Measurements from ENCODE around the gene PTGR3. TPM values are rescaled to one million over a fixed set of nuclear protein-coding genes. Genes with fewer than 3 reads are reported as not detected.
A peak's percentile ranks its signal among the peaks of the same experiment; 100 is the strongest.

PTGR3 gene
- total RNA-seq, 1 experiment from 2014 or later: 1.6 TPM

- Histone ChIP-seq H2BK20ac (ENCODE audit: low read depth, low read length, poor library complexity, severe bottlenecking) (no peak overlapping the region), H3T11ph (ENCODE audit: low read length) (no peak overlapping the region), H3K56ac (ENCODE audit: insufficient read length, low read depth, low read length) (no peak overlapping the region), H2BK5ac (ENCODE audit: insufficient read length, low read length) (no peak overlapping the region), H2AK5ac (ENCODE audit: insufficient read length, low read length) (no peak overlapping the region), H3K4me2 (ENCODE audit: insufficient read depth, insufficient read length, low read length) (no peak overlapping the region), H3K23me2 (ENCODE audit: insufficient read length, low read depth, low read length, poor library complexity, severe bottlenecking) (no peaks in the 10 kb centered on the region), H3K23ac (ENCODE audit: insufficient read length, low read depth, low read length) (no peak overlapping the region), H2AFZ (ENCODE audit: low read length) (no peak overlapping the region), H3K27me3 (ENCODE audit: insufficient read depth, low read length) (no peaks in the 10 kb centered on the region), H4K20me1 (ENCODE audit: control insufficient read depth, insufficient read depth, insufficient read length) (no peaks in the 10 kb centered on the region), H3K14ac (ENCODE audit: insufficient read depth, low read length) (peak overlapping the region; percentile 51; the same call in 1 of the 2 replicates), H3K79me1 (ENCODE audit: insufficient read depth, low read depth, low read length, poor library complexity, severe bottlenecking) (no peaks in the 10 kb centered on the region), H3K18ac (ENCODE audit: insufficient read length, low read depth, low read length) (no peak overlapping the region), H3K9me3 (ENCODE audit: control insufficient read depth, low read depth, low read length) (no peaks in the 10 kb centered on the region), H3K9ac (ENCODE audit: extremely low read depth, insufficient read length, low read length) (no peak overlapping the region), H4K91ac (ENCODE audit: insufficient read length, low read depth, low read length) (no peak overlapping the region), H4K8ac (replicated peaks; ENCODE audit: insufficient read length, low read depth, low read length) (no peak overlapping the region), H2BK120ac (ENCODE audit: low read depth, low read length, poor library complexity, severe bottlenecking) (no peak overlapping the region), H3K27ac (ENCODE audit: insufficient read length, low read depth, low read length) (no peak overlapping the region), H3K4ac (ENCODE audit: low read depth, low read length) (no peak overlapping the region), H3K4me1 (ENCODE audit: insufficient read depth, low read length) (no peaks in the 10 kb centered on the region), H2BK15ac (ENCODE audit: low read depth, low read length) (no peak overlapping the region), H2BK12ac (ENCODE audit: insufficient read length, low read depth, low read length) (no peak overlapping the region), H4K5ac (ENCODE audit: insufficient read length, low read depth, low read length) (no peak overlapping the region), H3K79me2 (ENCODE audit: insufficient read depth, low read length) (no peaks in the 10 kb centered on the region)
- TF ChIP-seq CTCF (conservative IDR thresholded peaks at IDR 0.05): no peak
- H3K4me1 Mint-ChIP-seq: peaks cover 11 to 13% of the 10 kb centered on the region in 2 experiments
- no CpG with 5 or more reads among the region's 34 CpGs for WGBS (ENCODE audit: extremely low coverage, insufficient read length, low lambda C conversion rate)
- H3K36me3 Mint-ChIP-seq (ENCODE audit: insufficient read depth in 1 of 3, low read depth in 3 of 3): no peaks in the 10 kb centered on the region
- no peak for DNase-seq
- H3K9me3 Mint-ChIP-seq: no peaks in the 10 kb centered on the region
- no peaks in the 10 kb centered on the region; the same call in 1 of the 2 replicates for H3K27me3 Mint-ChIP-seq (ENCODE audit: low read depth)
- H3K27ac Mint-ChIP-seq: no peak overlapping the region
- no peak overlapping the region; a peak in 1 of 5 replicates for H3K4me3 Mint-ChIP-seq
Observed at GRCh38 chr18:75170022-75170789, 38.7 kb downstream of the PTGR3 start.
